Measurements from ENCODE around the gene LCE3B. TPM values are rescaled to one million over a fixed set of nuclear protein-coding genes. Genes with fewer than 3 reads are reported as not detected.
A peak's percentile ranks its signal among the peaks of the same experiment; 100 is the strongest.

The LCE3B gene
- total RNA-seq, 2 donors from 2014 or later = not detected

- DNase-seq (no peak), ATAC-seq (no peak)
- Mint-ChIP-seq H3K4me1 (peaks cover 3% of the 10 kb centered on the region), H3K27ac (no peak overlapping the region), H3K27me3 (peaks cover 49% of the 10 kb centered on the region), H3K36me3 (ENCODE audit: low read depth) (no peaks in the 10 kb centered on the region), H3K4me3 (no peak overlapping the region)
- H3K9me3 ChIP-seq (ENCODE audit: control insufficient read depth, low read length, poor library complexity, severe bottlenecking) = no peaks in the 10 kb centered on the region
Measured at GRCh38 chr1:152623203-152623844, 9.7 kb downstream of the LCE3B start.

- Mint-ChIP-seq H3K4me1 (peaks cover 3% of the 10 kb centered on the region), H3K27me3 (peaks cover 70% of the 10 kb centered on the region)
- ATAC-seq = no peak
Measured at GRCh38 chr1:152626744-152627143, 13.1 kb downstream of the LCE3B start.

DNA sequence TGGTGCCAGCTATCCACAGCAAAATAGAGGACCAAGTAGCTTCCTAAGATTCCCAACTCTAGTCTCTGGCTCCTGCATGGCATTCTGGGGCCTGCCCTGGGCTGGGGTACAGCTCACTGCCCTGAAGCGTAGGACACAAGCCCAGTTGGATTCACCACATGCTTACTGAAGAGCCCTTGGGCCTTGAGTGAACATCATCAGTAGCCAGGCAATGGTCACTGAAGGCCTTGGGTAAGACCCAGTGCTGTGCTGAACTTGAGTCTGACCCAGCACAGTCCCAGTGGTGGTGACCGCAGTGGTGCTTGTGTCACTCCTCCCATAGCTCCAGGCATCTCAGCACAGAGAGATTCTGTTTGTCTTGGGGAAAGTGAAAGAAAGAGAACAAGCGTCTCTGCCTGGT is 17.0 kb downstream of the LCE3B start:
- H3K4me3 Mint-ChIP-seq = no peak overlapping the region
- DNase-seq (no peak), ATAC-seq (no peak)
- peaks cover 3% of the 10 kb centered on the region for H3K36me3 Mint-ChIP-seq (ENCODE audit: low read depth)
- no peak overlapping the region for H3K27ac Mint-ChIP-seq
- H3K4me1 Mint-ChIP-seq = no peaks in the 10 kb centered on the region
- H3K27me3 Mint-ChIP-seq = peaks cover 50% of the 10 kb centered on the region
- H3K9me3 ChIP-seq (ENCODE audit: control insufficient read depth, low read length, poor library complexity, severe bottlenecking) = no peaks in the 10 kb centered on the region

More at GRCh38 chr1:152626744-152627143, 13.1 kb downstream of the LCE3B start:
- no peaks in the 10 kb centered on the region for H3K9me3 ChIP-seq (ENCODE audit: control insufficient read depth, low read length, poor library complexity, severe bottlenecking)
- Mint-ChIP-seq H3K4me3 (no peak overlapping the region), H3K36me3 (ENCODE audit: low read depth) (peaks cover 3% of the 10 kb centered on the region), H3K27ac (no peak overlapping the region)
- no peak for DNase-seq

DNA sequence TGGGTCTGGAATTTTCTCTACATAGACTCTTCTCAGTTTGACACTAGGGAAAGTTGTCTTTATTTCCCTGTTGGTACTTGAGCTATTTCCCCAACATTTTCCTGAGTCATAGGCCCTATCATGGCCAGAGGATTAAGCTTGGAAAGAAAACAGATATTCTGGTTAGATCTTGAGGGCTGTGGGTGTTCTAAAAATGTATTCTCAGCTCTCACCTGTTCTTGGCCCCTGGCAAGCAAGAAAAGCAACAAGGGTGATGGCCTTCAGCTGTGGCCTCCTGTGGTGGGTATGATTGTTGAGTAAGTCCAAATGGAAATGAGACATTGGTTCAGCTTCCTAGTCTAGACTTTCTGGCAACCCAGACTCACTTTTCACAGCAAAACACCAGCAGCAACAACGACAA is 26.7 kb downstream of the LCE3B start:
- H3K27me3 Mint-ChIP-seq = peaks cover 21% of the 10 kb centered on the region
- no peak for DNase-seq
- ATAC-seq = no peak
- no peak overlapping the region for H3K27ac Mint-ChIP-seq
- H3K4me3 Mint-ChIP-seq = no peak overlapping the region
- no peaks in the 10 kb centered on the region for H3K4me1 Mint-ChIP-seq
- H3K36me3 Mint-ChIP-seq (ENCODE audit: low read depth) = no peaks in the 10 kb centered on the region
- H3K9me3 ChIP-seq (ENCODE audit: control insufficient read depth, low read length, poor library complexity, severe bottlenecking) = peaks cover 2% of the 10 kb centered on the region

DNA sequence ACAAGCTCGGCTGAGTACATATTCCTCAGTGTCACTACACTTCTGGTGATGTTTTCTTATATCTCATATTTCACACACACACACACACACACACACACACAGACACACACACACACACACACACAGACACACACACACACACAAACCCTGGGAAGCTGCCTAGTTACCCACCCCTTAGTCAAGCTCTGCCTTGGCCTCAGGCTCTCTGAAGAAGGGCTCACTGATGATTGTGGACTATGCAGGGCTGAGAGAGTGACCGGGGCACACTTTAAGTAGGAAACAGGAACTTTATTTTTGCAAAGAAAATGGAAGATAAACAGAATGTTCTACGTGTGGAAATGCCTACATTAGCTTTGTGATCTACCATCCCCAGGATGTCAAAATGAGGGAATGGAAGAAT is 30.3 kb downstream of the LCE3B start:
- Mint-ChIP-seq H3K4me3 (no peak overlapping the region), H3K27me3 (peaks cover 43% of the 10 kb centered on the region), H3K36me3 (ENCODE audit: low read depth) (peaks cover 2% of the 10 kb centered on the region), H3K4me1 (no peaks in the 10 kb centered on the region), H3K27ac (no peak overlapping the region)
- no peak for ATAC-seq
- DNase-seq = no peak
- peaks cover 2% of the 10 kb centered on the region for H3K9me3 ChIP-seq (ENCODE audit: control insufficient read depth, low read length, poor library complexity, severe bottlenecking)

DNA sequence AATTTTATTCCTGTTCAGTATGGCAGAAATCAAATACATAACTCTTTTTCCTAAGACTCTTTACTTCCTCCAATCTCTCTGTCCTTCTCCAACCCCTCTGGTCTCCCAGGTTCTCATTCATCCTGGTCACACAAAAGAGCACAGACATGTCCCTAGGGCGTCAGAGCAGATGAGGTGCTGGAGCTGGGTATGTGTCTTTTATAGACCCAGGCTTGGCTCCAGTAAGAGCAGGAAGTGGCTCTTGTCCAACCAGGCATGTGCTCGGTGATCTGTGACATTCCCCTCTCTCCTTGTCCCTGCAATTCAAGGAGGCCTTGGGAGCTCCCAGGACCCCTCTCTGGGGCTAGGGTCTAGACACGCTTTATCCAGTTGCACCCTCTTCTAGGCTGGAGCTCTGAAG is 31.5 kb downstream of the LCE3B start:
- Mint-ChIP-seq H3K27me3 (peaks cover 49% of the 10 kb centered on the region), H3K36me3 (ENCODE audit: low read depth) (peaks cover 2% of the 10 kb centered on the region), H3K27ac (no peak overlapping the region), H3K4me1 (no peaks in the 10 kb centered on the region), H3K4me3 (no peak overlapping the region)
- no peak for ATAC-seq
- no peak for DNase-seq
- no peaks in the 10 kb centered on the region for H3K9me3 ChIP-seq (ENCODE audit: control insufficient read depth, low read length, poor library complexity, severe bottlenecking)

- ATAC-seq = no peak
- no peak overlapping the region for H3K27ac Mint-ChIP-seq
- no peak overlapping the region for H3K4me3 Mint-ChIP-seq
- H3K27me3 Mint-ChIP-seq = peaks cover 58% of the 10 kb centered on the region
- no peaks in the 10 kb centered on the region for H3K9me3 ChIP-seq (ENCODE audit: control insufficient read depth, low read length, poor library complexity, severe bottlenecking)
- DNase-seq = no peak
- no peaks in the 10 kb centered on the region for H3K4me1 Mint-ChIP-seq
- peaks cover 2% of the 10 kb centered on the region for H3K36me3 Mint-ChIP-seq (ENCODE audit: low read depth)
Measured at GRCh38 chr1:152646656-152647055, 33.0 kb downstream of the LCE3B start.

DNA sequence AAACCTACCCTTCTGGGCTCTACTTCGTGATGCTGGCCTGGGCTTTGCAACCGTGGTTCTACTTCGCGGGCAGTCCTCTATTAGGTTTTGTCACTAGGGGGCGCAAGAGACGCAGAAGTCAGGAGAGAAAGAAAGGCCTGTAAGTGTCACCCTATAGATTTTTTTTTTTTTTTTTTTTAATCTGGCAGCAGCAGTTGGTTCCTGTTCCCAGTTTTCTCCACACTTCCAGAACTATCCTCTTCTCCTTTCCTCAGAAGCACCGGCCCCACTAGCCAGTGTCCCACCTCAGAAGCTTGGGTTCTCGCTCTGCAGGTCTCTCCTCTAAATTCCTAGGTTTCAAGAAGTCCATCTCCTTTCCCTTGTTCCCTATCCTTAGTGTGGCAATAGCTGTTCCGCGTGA is 40.5 kb downstream of the LCE3B start:
- Mint-ChIP-seq H3K27me3 (peaks cover 48% of the 10 kb centered on the region), H3K4me1 (peaks cover 10% of the 10 kb centered on the region), H3K27ac (no peak overlapping the region), H3K36me3 (ENCODE audit: low read depth) (no peaks in the 10 kb centered on the region), H3K4me3 (no peak overlapping the region)
- DNase-seq = peak in 2 of 3 donors; percentile 16 to 40
- H3K9me3 ChIP-seq (ENCODE audit: control insufficient read depth, low read length, poor library complexity, severe bottlenecking) = no peaks in the 10 kb centered on the region
- ATAC-seq = peak; percentile 45

DNA sequence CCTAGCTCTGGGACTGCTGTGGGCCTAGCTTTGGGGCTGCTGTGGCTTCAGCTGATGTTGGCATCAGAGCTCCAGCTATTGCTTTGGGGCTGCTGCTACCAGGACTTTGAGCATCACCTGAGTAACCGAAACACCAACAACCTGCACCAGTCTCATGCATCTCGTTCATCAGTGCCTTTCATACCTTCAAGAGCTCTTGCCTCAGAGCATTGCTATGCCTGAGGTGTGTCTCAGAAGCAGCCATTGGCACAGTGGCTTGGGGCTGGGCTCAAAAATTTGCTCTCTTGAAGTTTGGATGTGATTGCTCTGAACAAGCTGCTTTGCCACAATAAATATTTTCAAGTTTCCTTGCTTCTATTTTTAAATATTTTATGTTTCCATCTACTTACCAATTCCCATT is 42.8 kb downstream of the LCE3B start:
- DNase-seq (no peak), ATAC-seq (no peak)
- Mint-ChIP-seq H3K4me1 (peaks cover 10% of the 10 kb centered on the region), H3K27ac (no peak overlapping the region), H3K4me3 (no peak overlapping the region), H3K36me3 (ENCODE audit: low read depth) (no peaks in the 10 kb centered on the region), H3K27me3 (peaks cover 45% of the 10 kb centered on the region)
- H3K9me3 ChIP-seq (ENCODE audit: control insufficient read depth, low read length, poor library complexity, severe bottlenecking) = no peaks in the 10 kb centered on the region

GRCh38 chr1:152657677-152658076 is 44.1 kb downstream of the LCE3B start:
- no peak for ATAC-seq
- H3K27ac Mint-ChIP-seq = no peak overlapping the region
- peaks cover 49% of the 10 kb centered on the region for H3K27me3 Mint-ChIP-seq
- H3K4me3 Mint-ChIP-seq = no peak overlapping the region
- no peaks in the 10 kb centered on the region for H3K36me3 Mint-ChIP-seq (ENCODE audit: low read depth)
- no peaks in the 10 kb centered on the region for H3K9me3 ChIP-seq (ENCODE audit: control insufficient read depth, low read length, poor library complexity, severe bottlenecking)
- no peak for DNase-seq
- peaks cover 10% of the 10 kb centered on the region for H3K4me1 Mint-ChIP-seq

GRCh38 chr1:152658649-152659048 is 45.0 kb downstream of the LCE3B start:
- H3K27me3 Mint-ChIP-seq = peaks cover 48% of the 10 kb centered on the region
- H3K36me3 Mint-ChIP-seq (ENCODE audit: low read depth) = no peaks in the 10 kb centered on the region

GRCh38 chr1:152663098-152663497 is 49.5 kb downstream of the LCE3B start, which contains the start of gene LCE2D:
Gene LCE2D (plus strand): TSS chr1:152663380. CDS start chr1:152664106, 726 bp downstream.
- Mint-ChIP-seq H3K27ac (no peak within 1 kb of the TSS), H3K4me1 (no peaks in the 10 kb centered on the region), H3K27me3 (peaks cover 60% of the 10 kb centered on the region), H3K4me3 (no peak within 1 kb of the TSS), H3K36me3 (ENCODE audit: low read depth) (no peaks in the 10 kb centered on the region)
- no peaks in the 10 kb centered on the region for H3K9me3 ChIP-seq (ENCODE audit: control insufficient read depth, low read length, poor library complexity, severe bottlenecking)
- no peak for DNase-seq
- ATAC-seq = no peak

More at GRCh38 chr1:152658649-152659048, 45.0 kb downstream of the LCE3B start:
- ATAC-seq (no peak), DNase-seq (no peak)
- no peak overlapping the region for H3K27ac Mint-ChIP-seq
- no peak overlapping the region for H3K4me3 Mint-ChIP-seq
- no peaks in the 10 kb centered on the region for H3K9me3 ChIP-seq (ENCODE audit: control insufficient read depth, low read length, poor library complexity, severe bottlenecking)
- H3K4me1 Mint-ChIP-seq = peaks cover 9% of the 10 kb centered on the region

Data from T-helper 17 cell (primary cell).